BJ (cell line): ENCODE data around the gene TMEM132C. TPM values are rescaled to one million over a fixed set of nuclear protein-coding genes. Genes with fewer than 3 reads are reported as not detected.

ENCODE experiments used
- CTCF ChIA-PET: fragments of 350-600 bp; formaldehyde crosslinking; extraction: SDS; loops from one replicate; lab custom pipeline; 2021; ENCODE audit warnings: antibody characterized with exemption, inconsistent platforms; lab: Yijun Ruan, JAX
- POLR2A ChIA-PET: fragments of 300-600 bp; sonication (Branson Sonifier 250); formaldehyde crosslinking; extraction: SDS; loops from one replicate; lab custom pipeline; 2021; ENCODE audit warnings: antibody characterized with exemption; lab: Charles Lee
- DNase-seq: peaks from one replicate; pipeline ENCODE4 v3.0.0-alpha.2; 2011; ENCODE audit warnings: low read depth
- H3K27me3 ChIP-seq: 2 replicates; pipeline ENCODE4 v1.6.0; 2011; ENCODE audit warnings: low read length; ENCODE audit not compliant: control insufficient read depth, insufficient read depth
- H3K36me3 ChIP-seq: 2 replicates; pipeline ENCODE4 v1.5.1; 2011; ENCODE audit warnings: low read length; ENCODE audit not compliant: control insufficient read depth, insufficient read depth
- H3K4me3 ChIP-seq: 2 replicates; pipeline ENCODE4 v1.5.1; 2011; ENCODE audit warnings: low read depth, mild to moderate bottlenecking, control low read depth, low read length
- CTCF ChIP-seq: IDR thresholded peaks from 2 replicates; pipeline ENCODE4 v1.5.1; 2011; ENCODE audit warnings: low read depth, mild to moderate bottlenecking, control low read depth, inconsistent platforms, low read length, moderate library complexity; ENCODE audit not compliant: insufficient read depth
- polyA plus RNA-seq: library from polyadenylated mRNA; depleted of rRNA; stranded (reverse); fragments of >200 nt; gene quantifications from 2 replicates; pipeline ENCODE4 v1.2.3, GENCODE V29; 2011

The TMEM132C gene
- polyA plus RNA-seq, 1 experiment = not detected

DNA sequence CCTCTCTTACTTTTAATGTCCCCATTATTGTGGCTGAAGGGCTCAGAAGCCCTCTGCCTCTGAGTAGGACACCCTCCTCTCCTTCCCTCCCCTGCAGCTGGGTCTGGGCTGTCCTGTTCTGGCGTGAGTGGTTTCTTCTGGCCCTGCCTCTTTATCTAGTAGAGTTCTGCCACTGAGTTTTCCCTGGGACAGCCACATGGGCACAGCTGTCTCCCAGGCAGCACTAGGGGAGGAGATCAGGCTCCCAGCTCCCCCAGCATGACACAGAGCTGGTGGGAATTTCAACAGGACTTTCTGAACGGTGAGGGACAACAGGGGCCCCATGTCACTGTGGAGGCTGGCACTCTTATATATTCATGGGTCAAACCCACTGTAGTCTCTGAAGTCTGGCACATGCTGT, 21.4 kb downstream of the TMEM132C start:
- ChIA-PET POLR2A (no interaction called here), CTCF (no interaction called here)
- no peak for DNase-seq

DNA sequence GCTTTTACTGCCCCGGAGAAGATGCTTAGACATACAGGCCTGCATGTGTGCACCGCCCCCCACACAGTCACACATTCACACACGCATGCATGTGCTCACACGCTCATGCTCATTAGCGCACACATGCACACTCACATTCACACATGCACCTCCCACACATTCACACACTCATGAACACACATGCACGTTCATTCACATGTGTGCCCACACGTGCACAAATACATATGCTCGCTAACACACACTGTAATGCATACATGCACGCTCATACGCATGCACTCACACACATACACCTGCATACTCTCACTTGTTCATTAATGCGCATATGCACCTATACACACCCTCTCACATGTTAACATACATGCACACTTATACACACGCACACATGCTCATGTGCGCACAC, 21.9 kb downstream of the TMEM132C start:
- no peak for TF ChIP-seq CTCF
- ChIA-PET CTCF (no interaction called here), POLR2A (no interaction called here)
- H3K4me3 ChIP-seq = no peak overlapping the region
- no peak for DNase-seq
- H3K36me3 ChIP-seq = no peaks in the 10 kb centered on the region
- H3K27me3 ChIP-seq = no peaks in the 10 kb centered on the region

More for the DNA sequence above, 21.4 kb downstream of the TMEM132C start:
- Histone ChIP-seq H3K36me3 (no peaks in the 10 kb centered on the region), H3K27me3 (no peaks in the 10 kb centered on the region), H3K4me3 (no peak overlapping the region)
- TF ChIP-seq CTCF = no peak

DNA sequence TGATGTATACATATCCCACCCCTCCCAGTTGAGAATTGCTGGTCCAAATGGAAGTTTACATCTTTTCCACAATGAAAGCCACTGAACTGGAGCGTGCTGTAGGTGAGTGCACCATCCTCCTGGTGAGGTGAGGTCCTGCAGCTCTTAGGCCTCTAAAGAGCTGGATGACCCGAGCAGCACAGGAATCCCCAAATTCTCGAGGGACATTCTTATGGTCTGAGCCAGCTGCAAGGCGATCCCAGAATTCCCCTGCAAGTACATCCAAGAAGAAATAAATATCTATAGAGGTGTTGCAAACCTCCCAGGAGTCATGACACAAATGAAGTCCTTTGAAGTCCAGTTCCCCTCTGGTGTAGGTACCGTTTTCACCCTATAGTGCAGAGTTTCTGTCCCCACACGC, 24.0 kb downstream of the TMEM132C start:
- no peak for TF ChIP-seq CTCF

GRCh38 chr12:128298091-128298748, 31.2 kb downstream of the TMEM132C start:
- no peak for TF ChIP-seq CTCF
- Histone ChIP-seq H3K4me3 (no peak overlapping the region), H3K27me3 (no peaks in the 10 kb centered on the region), H3K36me3 (no peaks in the 10 kb centered on the region)
- CTCF ChIA-PET = no interaction called here
- POLR2A ChIA-PET = no interaction called here
- no peak for DNase-seq

More for the DNA sequence above, 24.0 kb downstream of the TMEM132C start:
- no peak overlapping the region for H3K4me3 ChIP-seq
- H3K36me3 ChIP-seq = no peaks in the 10 kb centered on the region
- H3K27me3 ChIP-seq = no peaks in the 10 kb centered on the region
- DNase-seq = no peak
- POLR2A ChIA-PET = no interaction called here
- CTCF ChIA-PET = no interaction called here

- no peak for TF ChIP-seq CTCF
- Histone ChIP-seq H3K36me3 (no peaks in the 10 kb centered on the region), H3K27me3 (no peaks in the 10 kb centered on the region), H3K4me3 (no peak overlapping the region)
- ChIA-PET CTCF (no interaction called here), POLR2A (no interaction called here)
- DNase-seq = no peak
These were observed 38.4 kb downstream of the TMEM132C start for GRCh38 chr12:128305336-128305892.
